Activated T-helper 1 cell treated with Interleukin-2 at 50 U/mL for 16 hours (primary cell): ENCODE data around the gene GNAI3.

Source experiments
- DNase-seq: peaks from one replicate; pipeline ENCODE4 v3.0.0-alpha.2; 2020; ENCODE audit warnings: low read depth

The GNAI3 gene

DNA sequence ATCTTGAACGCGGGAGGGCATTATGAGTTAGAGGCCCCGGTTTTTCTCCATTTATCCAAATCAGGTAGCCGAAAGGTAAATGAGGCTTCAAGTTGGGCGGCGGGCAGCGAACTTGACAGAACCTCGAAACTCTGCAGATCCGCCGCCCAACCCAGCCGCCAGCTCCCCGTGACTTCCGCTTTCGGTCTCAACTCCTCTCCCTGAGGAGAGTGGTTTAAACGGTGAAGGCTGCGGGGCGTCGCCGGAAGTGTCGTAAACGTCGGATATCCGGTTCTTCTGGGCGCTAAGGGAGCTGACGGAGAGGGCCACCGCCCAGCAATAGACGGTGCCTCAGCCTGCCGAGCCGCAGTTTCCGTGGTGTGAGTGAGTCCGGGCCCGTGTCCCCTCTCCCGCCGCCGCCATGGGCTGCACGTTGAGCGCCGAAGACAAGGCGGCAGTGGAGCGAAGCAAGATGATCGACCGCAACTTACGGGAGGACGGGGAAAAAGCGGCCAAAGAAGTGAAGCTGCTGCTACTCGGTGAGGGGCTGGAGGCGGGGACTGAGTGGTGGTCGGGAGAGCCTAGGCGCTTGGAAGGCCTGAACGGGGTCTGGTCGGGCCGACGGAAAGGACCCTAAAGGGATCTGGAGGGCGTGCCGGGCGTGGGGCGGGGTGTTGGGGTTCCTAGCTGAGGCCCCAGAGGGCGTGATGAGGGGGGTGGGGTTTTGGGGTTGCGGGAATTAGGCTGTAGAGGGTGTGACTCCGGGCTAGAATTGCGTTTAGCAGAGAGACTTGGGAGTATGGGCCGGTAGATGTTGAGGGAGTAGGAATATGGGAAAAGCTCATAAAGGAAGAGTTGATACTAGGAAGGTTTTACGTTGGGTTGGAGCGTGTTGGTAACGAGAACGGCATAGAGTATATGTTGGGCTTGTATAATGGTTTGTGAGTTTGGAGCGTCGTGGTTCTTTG is at the start of gene GNAI3:
GNAI3 (plus strand) TSS at position 295 of the 947 bp plus-strand sequence; CDS start at position 401, 106 bp downstream.
- peak; percentile 93 for DNase-seq

- no peak for DNase-seq
These were observed 49.3 kb upstream of the GNAI3 start for GRCh38 chr1:109499081-109499480.

DNA sequence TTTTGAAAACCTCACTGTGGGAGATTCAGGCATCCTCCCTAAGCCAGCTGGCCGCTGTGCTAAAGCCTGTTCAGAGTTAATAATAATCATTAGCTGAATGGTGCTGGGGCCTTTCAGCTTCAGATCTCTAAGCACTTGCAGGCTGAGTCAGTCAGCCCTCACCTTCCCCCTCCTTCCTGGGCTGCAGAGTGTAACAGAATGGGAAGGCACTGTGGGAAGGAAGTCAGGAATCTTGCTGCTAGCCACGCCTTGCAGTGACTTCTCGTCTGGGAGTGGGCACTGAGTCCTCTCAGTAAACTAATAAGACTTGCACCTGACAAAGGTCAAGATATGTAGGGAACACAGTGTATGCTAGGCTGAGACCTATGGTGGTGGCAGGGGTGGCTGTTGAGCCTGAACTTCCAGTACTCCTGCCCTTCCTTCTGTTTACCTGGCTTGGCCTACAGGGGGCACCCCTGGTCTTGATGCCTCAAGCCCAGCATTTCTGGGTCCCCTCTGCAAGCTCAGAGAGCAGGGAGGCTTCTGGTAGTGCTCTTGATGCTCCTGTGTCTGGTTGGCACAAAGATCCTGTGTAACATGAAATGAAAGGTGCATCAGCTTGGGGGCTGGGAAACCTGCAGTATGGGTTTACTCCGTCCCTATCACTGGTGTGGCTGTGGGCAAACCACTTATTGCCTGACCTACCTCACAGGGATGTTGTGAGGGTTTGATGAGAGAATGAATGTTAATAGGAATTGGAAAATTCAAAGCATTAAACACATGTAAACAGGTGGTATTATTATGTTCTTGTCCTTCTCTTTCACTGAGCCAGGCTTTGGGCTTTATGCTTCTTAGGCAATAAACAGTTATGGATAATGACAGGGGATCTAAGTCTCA is 48.5 kb upstream of the GNAI3 start:
- peak; percentile 24 for DNase-seq

DNA sequence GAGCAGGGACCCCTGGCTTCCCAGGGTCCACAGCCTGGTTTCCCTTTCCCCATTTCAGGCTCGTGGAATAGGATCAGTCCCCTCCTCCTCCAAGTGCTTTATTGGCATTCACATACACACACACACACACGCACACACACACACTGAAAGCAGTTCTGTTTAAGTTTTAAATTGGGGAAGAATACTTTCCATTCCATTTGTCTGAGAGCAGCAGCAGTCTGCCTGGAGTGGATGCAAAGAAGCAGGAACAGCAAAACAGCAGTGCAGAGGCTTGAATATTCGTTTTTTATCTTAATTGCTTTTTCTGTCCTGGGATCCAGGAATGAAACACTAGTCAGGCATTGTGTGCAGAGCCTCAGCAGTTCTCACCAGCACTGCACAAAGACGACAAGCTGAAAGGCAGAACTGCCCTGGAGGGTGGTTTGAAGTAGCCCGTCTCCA is 47.5 kb upstream of the GNAI3 start:
- DNase-seq = no peak

DNA sequence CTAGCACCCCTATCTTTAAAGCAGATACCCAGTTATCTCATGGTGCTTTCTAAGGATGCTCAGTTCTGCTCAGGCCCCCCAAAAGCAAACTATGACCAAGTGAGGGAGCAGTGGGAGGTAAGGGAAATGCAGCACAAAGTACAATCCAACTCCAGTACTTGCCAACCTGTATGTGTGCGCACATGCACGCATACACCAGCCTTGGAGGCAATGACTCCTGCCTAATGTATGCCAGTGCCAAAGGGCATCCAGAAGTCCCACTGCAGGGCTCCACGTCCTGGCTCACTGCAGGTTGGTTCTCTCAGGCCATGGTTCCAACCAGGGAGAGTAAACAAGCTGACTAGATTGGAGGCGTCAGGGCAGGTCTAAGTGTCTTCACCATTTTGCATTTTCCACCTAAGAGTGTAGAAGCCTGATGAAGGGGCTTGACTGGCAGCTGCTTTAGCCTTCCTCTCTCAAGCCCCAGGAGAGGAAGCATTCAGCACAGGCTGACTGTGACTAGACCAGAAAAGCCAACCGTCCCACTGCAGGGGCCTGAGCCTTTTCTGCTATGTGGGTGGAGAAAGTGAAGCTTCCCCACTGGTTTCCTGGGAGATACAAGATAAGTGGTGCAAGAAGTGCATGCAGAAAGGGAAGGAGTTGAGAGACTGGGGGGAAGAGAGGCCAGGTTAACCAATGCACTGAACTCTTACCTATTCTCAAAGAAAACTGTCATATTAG is 46.6 kb upstream of the GNAI3 start:
- DNase-seq = no peak

GRCh38 chr1:109502364-109502851 is 46.0 kb upstream of the GNAI3 start:
- DNase-seq = peak; percentile 34

- DNase-seq = no peak
These were observed 44.5 kb upstream of the GNAI3 start for GRCh38 chr1:109503935-109504334.

GRCh38 chr1:109504974-109505373 is 43.4 kb upstream of the GNAI3 start:
- no peak for DNase-seq

DNA sequence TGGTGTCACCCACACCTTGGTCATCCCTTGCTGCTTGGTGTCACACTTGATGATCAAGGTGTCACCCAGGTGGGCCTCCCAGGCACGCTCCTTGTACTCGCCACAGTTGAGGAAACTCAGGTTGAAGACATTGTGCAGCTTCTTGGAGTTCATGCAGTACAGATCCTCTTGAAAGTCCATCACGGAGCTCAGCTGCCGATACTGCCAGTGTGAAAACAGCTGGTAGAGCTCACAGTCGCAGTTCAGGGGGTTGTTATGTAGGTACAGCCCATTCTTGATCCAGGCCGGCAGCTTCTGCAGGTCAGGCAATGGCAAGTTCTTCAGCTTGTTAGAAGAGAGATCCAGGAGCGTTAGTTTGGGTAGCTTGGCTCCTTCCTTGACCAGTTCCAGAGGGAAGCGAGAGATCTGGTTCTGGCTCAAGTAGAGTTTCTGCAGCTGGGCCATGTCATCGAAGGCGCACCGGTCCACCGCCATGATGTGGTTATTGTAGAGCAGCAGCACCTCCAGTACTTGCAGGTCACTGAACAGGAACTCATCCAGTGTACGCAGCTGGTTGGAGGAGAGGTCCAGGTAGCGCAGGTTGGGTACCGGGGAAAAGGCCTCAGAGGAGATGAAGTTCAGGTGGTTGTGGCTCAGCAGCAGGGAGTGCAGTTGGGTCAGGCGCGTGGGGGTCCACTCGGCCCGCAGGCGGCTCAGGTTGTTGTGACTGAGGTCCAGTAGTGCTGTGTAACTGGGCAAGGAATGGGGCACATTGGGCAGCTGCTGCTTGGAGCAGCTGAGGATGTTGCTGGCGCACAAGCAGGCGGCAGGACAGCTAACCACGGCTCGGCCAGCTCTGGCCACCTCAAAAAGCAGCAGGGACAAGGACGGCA is 40.2 kb upstream of the GNAI3 start:
- no peak for DNase-seq

DNA sequence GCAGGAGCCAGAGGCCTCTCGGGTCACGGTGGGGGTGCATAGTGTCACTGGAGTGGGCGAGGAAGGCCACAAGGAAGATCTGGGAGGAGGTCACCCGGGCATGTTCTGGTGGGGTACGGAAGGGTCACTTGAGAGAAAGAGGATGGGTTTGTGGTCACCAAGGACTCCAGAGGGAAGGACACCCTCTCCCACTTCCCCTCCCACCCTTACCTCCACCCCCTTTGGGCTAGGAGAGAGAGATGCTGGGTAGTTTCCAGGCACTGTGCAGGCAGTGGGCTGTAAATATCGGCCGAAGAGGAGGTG is 39.6 kb upstream of the GNAI3 start:
- no peak for DNase-seq

GRCh38 chr1:109509176-109510134 is 39.0 kb upstream of the GNAI3 start, which contains the start of gene AMIGO1:
AMIGO1 (minus strand) TSS chr1:109509727; CDS start chr1:109508912, 815 bp downstream.
- DNase-seq = peak; percentile 49

DNA sequence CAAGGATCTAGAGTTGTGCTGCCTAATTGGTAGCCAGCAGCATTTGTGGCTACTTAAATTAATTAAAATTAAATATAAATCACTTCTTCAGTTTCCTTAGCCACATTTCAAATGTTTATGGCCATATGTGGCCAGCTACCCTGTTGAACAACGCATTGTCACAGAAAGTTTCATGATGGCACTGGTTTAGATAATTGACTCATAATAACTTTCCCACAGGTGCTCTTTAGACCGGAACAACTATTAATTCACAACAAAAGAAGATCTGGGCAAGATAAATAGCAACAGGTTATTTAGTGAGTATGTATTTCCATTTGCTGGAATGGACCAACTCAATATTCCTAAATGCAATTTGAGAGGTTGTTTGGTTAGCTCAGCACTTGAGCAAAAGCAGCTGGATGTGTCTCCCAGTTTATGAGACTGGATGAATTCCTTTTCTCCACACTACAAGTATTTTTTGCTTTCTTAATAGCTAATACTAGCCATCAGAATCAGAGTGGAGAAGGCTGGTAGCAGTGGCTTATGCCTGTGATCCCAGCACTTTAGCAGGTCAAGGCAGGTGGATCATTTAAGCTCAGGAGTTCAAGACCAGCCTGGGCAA is 35.2 kb upstream of the GNAI3 start:
- DNase-seq = no peak

DNA sequence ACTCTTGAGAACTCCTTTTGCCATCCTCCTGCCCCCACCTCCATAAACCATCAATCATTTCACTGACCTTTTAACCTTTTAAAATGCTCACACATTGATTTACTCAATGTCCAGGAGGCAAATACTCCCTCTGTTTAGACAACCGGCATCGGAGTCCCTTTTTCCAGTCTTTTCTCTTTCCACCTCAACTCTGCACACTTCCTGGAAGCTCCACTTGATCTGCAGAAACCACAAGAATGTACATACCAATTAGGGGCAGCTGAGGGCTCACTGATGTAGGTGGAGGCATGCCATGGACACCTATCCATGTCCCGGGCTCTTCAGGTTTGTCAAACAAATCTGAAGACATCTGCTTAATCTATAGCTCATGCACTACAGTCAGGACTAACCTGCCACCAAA is 33.6 kb upstream of the GNAI3 start:
- DNase-seq = no peak

- DNase-seq = no peak
These were observed 31.5 kb upstream of the GNAI3 start for GRCh38 chr1:109516872-109517271.

DNA sequence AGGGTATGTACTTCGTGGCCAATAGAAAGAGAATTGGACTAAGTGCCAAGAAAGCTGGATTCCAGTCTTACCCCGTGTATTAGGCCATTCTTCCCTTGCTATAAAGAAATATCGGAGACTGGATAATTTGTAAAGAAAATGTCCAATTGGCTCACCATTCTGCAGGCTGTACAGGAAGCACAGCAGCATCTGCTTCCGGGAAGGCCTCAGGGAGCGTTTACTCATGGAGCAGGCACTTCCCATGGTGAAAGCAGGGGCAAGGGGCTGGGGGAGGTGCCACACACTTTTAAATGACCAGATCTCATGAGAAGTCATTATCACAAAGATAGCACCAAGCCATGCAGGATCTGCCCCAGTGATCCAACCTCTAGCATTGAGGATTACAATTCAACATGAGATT is 31.1 kb upstream of the GNAI3 start:
- DNase-seq = no peak

DNA sequence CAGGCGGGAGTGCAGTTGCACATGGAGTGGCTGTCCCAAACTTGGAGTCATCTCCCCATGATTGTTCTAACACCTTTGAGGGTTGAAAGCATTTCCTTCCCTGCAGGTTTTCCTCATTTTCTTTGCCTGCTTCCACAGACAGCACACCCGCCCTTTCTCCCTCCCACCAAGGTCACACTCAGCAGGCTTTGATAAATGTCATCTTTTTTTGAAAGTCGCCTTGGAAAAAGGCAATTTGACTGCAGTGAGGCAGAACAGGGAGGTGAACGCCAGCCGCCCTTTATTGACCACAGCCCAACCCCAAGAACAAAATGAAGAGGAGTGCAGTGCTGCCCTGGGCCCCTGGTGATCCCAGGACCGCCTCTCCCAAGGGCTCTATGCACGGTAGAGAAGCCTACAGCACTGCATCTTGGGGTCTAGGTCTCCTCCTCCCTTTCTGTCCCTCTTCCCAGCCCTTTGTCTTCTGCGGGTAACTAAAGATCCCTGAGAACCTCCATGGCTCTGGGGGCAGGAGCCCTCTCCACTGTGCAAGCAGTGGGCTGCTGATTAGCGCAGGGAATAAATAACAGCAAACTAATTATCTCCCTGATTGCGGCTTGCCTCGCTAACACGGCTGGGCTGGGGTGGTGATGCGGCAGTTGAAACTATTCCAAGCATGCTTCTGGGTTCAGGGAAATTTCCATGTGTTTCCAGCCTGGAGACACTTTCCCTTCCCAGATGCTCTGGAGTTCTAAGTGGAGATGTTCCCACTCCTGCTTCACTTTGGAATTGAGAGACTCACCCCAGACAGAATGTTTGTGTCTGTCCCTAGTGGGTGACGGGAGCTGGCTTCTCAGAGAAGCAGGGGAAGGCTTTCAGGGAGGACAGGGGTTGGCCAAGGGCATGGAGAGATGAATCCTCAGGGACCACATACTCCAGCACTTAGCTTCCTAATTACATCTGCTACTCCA is 27.1 kb upstream of the GNAI3 start:
- no peak for DNase-seq

DNA sequence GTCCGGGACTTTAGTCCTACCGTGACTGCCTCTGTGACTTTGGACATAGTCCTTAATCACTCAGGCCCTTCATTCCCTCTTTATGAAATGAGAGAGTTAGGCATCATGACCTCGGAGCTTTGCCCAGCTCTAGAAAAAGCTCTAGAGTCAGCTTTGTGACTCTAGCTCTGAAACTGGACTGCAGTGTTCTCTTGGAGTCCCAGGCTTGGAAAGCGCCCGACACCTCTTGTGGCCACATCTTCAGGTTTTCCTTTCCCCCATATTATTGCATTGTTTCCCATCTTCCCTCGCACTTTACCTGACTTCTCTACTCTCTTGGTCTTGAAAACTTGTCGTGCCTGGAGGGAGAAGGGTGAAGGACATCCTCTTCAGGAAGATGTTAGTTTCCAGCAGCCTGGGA is 26.4 kb upstream of the GNAI3 start:
- DNase-seq = no peak

- no peak for DNase-seq
These were observed 24.7 kb upstream of the GNAI3 start for GRCh38 chr1:109523706-109524105.
